HG02938 (cell line): ENCODE data around the gene SLC2A1.

Experiments used
- ATAC-seq: cut with Tn5 transposase; IDR thresholded peaks from one replicate; pipeline ENCODE4 v1.9.1; 2021; ENCODE audit warnings: mild to moderate bottlenecking, moderate library complexity; ENCODE audit not compliant: unreplicated experiment

SLC2A1 gene

GRCh38 chr1:42961312-42962091 is 2.8 kb upstream of the SLC2A1 start:
- ATAC-seq = no peak

GRCh38 chr1:42960566-42961311 is 2.1 kb upstream of the SLC2A1 start:
- no peak for ATAC-seq

GRCh38 chr1:42960122-42960390 is 1.4 kb upstream of the SLC2A1 start:
- ATAC-seq = no peak

- peak; percentile 34 for ATAC-seq
Observed at GRCh38 chr1:42957880-42958487, 684 bp downstream of the SLC2A1 start.

GRCh38 chr1:42957229-42957879 is 1.3 kb downstream of the SLC2A1 start:
- no peak for ATAC-seq

GRCh38 chr1:42956739-42957138 is 1.9 kb downstream of the SLC2A1 start:
- no peak for ATAC-seq

GRCh38 chr1:42955311-42956063 is 3.2 kb downstream of the SLC2A1 start:
- no peak for ATAC-seq

- no peak for ATAC-seq
Observed at GRCh38 chr1:42953182-42954180, 5.2 kb downstream of the SLC2A1 start.

GRCh38 chr1:42952303-42953001 is 6.2 kb downstream of the SLC2A1 start:
- ATAC-seq = no peak

- ATAC-seq = no peak
Observed at GRCh38 chr1:42951588-42951987, 7.1 kb downstream of the SLC2A1 start.

- no peak for ATAC-seq
Observed at GRCh38 chr1:42950116-42950481, 8.6 kb downstream of the SLC2A1 start.

GRCh38 chr1:42949312-42950115 is 9.2 kb downstream of the SLC2A1 start:
- ATAC-seq = no peak

GRCh38 chr1:42947965-42948732 is 10.5 kb downstream of the SLC2A1 start:
- ATAC-seq = no peak

GRCh38 chr1:42947117-42947516 is 11.6 kb downstream of the SLC2A1 start:
- ATAC-seq = no peak

- no peak for ATAC-seq
Observed at GRCh38 chr1:42946120-42946898, 12.4 kb downstream of the SLC2A1 start.

- no peak for ATAC-seq
Observed at GRCh38 chr1:42945164-42945563, 13.5 kb downstream of the SLC2A1 start.
